Activated naive CD4-positive, alpha-beta T cell (primary cell): ENCODE results near the gene SCAANT1.

Experiments
- DNase-seq, 4 experiments: peaks; one replicate each; lab custom pipeline; 2025; lab: John Stamatoyannopoulos, UW

The SCAANT1 gene

DNA sequence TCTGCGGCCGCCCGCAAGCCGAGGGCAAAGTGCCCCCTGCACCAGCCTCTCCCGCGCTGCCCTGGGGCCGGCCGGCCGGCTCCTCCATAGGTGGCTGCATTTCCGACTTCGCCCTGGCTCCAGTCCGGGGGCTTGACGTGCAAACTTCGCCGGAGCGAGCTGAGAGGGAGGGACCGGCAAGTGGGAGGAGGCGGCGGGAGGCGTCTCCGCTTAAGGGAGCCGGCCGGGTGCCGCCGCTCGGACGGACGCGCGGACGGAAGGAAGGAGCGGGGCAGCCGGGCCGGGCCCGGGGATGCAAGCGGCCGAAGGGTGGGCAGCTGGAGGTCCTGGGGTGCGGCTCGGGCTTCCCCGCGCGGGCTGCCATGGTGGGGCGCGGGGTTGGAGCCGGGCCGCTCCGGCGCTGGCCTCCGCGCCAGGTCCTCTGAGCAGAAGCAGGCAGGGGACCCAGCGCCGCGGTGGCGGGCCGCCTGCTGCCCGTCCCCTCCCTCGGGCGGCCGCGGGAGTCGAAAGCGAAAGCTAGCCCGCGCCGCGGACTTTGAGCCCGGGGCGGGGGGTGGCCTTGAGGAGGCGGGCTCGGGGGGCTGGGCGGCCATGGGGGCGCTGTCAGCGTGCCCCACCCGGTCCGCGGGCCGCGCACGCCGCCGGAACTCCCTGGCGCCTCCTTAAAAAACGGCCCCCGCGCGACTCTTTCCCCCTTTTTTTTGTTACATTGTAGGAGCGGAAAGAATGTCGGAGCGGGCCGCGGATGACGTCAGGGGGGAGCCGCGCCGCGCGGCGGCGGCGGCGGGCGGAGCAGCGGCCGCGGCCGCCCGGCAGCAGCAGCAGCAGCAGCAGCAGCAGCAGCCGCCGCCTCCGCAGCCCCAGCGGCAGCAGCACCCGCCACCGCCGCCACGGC is at the start of gene SCAANT1:
Gene SCAANT1, minus strand, starts transcription at position 511 of the 895 bp plus-strand sequence.
- peak; percentile 56 to 72 (median 64) for DNase-seq

GRCh38 chr3:63961891-63962290 is 49.7 kb upstream of the SCAANT1 start:
- no peak for DNase-seq

DNA sequence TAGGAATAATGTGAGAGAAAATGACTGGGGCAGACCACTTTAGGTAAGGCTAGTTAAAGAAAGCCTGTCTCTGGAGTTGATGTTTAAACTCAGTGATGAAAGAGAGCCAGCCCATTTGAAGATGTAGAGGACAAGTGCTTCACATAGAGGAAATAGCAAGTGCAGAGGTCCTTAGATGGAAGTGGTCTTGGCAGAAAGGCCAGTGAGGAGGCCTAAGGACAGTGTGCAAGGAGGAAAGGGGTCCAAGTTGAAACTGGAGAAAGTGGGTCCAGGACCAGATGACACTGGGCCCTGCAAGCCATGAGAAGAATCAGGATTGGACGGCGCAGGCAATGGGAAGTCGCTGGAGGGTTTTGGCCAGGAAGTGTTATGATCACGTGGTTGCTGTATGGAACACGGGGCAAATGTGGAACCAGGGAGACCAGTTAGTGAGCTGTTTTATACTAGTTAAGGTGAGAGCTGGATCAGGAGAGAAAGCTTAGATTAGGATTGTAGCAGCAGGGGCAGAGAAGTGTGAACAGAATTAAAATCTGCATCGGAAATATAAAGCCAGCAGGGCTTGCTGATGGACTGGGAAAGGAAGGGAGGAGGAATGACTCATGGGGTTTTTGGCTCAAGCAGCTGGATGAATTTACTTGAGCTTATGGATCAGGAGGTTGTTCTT is 48.0 kb upstream of the SCAANT1 start:
- DNase-seq, result no peak

GRCh38 chr3:63959146-63959545 is 47.0 kb upstream of the SCAANT1 start:
- no peak for DNase-seq

DNA sequence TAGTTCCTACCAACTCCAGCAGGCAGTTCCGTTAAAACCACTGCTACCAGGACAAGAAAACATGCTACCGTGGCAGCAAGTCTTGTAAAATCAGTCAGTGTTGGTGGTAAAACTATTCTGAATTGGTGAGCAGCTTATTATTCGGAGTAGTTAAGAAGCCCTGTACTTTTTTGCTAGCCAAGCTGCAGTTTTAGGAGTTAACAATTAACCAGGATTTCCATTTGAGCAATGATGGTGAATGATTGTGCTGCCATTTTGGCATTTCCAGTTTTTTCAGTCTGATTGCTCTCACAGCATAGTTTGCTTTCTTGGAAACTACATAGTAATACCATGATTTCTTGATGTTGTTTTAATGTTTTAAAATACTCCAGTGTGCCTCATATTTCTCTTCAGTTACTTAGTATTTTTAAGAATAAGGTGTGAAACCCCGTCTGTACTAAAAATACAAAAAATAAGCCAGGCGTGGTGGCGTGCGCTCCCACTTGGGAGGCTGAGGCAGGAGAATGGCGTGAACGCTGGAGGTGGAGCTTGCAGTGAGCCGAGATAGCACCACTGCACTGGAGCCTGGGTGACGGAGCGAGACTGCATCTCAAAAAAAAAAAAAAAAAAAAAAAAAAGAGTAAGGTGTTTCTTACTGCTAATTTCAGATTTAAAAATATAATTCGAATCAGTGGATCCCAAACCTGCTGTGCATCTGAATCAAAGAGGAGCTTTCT is 43.8 kb upstream of the SCAANT1 start:
- DNase-seq, result no peak

DNA sequence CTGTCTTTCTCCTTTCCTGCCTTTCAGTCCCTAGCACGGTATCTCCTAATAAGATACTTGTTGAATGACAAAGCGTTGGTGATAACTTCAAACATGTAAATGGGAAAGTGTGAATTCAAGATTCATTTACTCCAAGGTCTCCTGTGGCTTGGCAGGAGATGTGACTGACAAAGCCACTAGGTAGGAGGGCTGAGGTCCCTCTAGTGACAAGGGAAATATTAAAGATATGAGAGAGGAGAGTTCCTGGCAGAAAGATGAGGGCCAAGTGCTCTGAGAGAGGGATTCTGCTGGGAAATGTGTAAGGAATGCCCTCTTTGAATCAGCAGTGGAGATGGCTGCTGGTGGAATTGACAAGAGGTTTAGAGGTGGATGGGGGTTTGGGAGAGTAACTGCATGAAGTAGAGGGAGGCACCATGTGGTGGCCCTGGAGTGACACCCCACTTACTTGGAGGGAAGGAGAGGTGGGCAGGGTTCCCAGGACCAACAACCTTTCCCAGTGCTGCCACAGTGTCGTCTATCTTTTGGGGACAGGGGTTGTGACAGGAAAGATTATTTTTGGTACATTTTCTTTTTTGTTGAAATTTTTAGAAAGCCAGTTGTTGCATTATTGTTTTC is 43.0 kb upstream of the SCAANT1 start:
- DNase-seq, result no peak

- no peak for DNase-seq
These were observed 42.0 kb upstream of the SCAANT1 start for GRCh38 chr3:63954182-63954581.

- no peak for DNase-seq
These were observed 40.0 kb upstream of the SCAANT1 start for GRCh38 chr3:63952248-63952594.

DNA sequence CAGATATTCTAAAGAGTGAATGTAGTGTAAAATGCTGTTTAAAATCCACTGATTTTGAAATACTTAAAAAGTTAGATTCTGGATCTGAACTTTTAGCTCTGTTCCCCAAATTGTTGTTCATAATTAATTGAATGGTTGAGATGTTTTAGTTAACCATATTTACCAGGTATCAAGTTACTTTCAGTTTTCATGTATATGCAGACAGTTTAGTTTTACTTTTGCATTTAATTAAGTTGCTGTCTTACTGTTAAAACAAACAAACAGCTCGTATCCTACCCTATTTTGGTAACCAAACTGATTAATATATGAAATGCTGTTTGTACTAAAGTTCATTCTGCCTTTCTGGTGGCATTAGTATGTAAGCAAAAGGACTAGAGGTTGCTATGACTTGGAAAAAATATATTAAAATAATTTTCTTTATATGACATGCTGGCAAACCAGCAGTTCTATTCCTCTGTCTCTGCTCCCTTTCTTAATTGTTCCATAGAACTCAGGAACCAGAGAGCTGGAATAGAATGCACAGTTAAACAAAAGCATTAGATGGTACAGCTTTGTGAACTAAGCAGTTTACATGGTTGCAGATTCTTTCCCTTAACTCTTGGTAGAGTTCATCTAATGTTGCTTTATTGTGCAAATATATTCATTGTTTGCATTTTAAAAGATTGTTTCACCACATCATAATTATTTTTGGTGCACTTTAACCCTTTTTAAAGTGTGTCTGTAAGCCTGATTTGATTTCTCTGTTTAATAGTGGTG is 39.5 kb upstream of the SCAANT1 start:
- DNase-seq, result no peak

- no peak for DNase-seq
These were observed 38.5 kb upstream of the SCAANT1 start for GRCh38 chr3:63950698-63951097.

DNA sequence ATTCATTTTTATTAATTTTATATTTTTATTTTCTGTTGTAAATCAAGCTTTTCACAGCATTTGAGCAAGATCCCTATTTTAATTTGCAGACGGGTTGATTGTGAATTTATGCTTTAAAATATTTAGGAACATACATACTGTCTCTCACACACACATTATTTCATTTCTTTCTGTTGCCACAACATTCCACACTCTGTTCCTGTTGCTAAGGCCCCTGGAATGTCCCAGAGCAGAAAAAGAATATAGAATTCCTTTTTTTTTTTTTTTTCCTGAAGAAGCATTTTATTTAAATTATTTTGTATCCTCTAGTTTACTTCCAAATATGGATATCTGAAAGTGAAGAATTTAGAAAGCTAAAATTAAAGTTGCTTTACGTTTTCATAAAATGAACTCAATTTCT is 36.8 kb upstream of the SCAANT1 start:
- no peak for DNase-seq

DNA sequence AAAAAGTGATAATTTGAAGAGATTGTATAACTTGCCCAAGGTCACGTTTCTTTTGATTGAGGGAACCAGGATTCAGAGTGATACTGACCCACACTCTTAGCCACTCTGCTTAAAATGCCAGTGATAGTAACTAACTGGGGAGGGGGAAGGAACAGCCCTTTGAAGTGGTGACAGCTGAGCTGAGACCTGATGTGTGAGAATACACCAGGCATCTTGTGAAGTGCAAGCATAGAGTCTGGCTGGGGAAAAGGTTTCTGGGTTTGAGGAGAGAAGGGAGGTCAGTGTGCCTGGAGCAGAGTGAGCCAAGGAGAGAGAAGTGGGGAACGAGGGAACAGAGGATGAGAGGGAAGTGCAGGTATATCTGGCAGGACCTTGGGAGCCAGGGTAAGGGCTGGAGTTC is 35.4 kb upstream of the SCAANT1 start:
- no peak for DNase-seq

DNA sequence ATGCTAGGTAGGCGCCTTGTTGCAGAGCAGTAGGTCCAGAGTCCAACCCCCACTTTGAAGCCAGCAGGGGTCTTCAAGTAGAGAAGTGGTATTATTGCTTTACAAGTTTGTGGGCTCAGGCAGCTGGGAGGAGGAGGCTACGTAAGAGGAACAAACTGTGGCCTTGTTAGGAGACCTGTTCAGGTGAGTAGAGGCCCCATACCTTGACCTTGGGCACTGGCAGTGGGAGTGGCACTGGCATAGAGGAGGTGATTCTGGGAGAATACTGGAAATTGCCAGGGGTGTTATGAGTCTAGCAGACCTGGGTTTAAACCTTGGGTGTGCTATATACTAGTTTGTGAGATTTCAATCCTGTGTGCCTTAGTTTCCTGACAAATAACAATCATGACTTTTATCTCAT is 34.6 kb upstream of the SCAANT1 start:
- DNase-seq, result no peak

GRCh38 chr3:63945558-63946096 is 33.4 kb upstream of the SCAANT1 start:
- no peak for DNase-seq

- no peak for DNase-seq
These were observed 31.5 kb upstream of the SCAANT1 start for GRCh38 chr3:63943678-63944077.

DNA sequence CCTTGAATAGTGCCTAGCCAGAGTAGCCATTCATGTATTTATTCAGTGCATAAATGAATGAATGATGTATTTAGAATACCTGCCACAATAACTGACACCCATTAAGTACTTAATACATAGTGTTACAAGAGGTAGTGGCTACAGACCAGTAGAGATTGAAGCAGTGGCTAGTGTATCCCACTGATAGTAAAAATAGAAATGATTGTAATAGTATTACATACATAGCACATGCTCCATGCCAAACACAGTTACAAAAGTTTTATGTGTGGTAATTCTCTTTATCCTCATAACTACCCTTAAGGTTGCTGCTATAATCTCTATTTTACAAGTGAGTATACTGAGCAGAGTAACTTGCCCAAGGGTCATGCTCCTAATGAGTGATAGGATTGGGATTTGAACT is 30.3 kb upstream of the SCAANT1 start:
- DNase-seq, result no peak

DNA sequence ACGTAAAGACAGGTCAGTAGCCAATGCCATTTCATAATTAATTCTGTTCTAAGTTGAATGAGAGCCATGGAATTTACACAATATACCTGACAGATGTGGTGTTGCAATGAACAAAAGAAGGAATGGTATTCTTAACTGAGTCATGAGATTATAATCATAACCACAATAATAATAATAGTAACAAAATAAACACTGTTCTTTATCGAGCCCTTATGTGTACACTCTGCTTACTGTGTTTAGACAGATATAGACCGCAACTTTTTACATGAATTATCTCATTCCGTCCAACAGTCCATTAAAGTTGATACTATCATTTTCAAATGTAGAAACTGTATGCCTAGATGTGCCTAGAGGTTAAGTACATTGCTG is 28.2 kb upstream of the SCAANT1 start:
- DNase-seq, result no peak

DNA sequence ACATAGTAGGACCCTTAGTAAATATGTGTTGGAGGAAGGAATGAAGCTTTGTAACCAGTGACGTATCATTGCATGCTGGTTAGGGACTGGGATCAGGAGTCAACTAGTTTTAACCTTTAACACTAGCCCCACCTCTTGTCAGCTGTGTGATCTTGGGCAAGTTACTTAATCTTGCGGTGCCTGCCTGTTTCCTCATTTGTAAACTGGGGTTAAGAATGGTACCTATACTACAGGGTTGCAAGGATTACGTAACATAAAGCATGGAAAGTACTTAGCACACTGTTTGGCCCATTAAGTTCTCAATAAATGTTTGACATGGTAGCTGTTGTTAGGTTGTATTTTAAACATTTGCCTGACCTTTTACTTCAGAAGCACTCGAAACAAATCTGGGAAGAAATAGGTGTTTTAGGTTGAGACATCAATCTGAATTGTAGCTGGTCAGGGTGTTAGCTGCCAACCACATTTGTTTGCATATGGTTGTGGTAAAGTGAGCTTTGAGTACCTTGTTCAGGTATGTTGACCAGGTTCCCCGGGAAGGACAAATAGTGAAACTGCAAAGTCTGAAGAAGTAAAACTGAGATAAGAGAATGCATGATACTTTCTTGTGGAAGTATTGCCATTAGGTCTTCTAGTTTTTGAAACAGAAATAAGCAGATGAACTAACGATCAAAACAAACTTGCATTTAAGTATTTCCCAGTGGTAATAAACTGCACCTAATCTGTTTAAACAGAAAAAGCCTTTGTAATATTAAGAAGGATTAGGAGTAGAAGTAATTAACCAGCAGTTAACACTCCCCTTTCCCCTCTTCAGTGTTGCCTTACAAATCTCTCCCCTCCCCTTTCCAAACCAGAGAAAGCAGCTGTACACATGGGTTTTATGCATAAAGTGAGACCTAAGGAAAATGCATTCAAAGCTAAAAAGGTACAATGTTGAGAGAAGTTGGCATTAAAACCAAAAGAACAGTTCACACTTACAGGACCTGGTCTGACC is 25.8 kb upstream of the SCAANT1 start:
- no peak for DNase-seq

- DNase-seq, result no peak
These were observed 24.7 kb upstream of the SCAANT1 start for GRCh38 chr3:63936925-63937324.
